Measurements from ENCODE around the gene CLDND1.

DNA sequence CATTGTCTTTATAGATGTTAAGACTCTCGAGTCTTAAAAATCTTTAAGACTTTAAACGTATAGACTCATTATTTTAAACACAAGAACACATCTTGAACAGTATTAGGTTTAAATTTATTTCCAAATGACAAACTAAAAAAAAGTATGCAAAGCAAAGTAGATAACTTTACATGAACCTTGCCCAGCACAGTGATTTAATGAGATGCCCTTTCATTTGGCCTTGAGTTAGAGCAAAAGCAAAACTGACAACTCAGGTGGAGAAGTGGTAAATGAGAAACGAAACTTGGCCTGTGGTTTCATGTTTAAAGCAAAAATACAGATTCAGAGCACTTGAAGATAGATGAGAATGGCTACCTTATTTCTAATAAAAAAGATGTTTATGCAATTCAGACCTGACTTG is 17.6 kb upstream of the CLDND1 start:
- TF ChIP-seq, protein P1, sequence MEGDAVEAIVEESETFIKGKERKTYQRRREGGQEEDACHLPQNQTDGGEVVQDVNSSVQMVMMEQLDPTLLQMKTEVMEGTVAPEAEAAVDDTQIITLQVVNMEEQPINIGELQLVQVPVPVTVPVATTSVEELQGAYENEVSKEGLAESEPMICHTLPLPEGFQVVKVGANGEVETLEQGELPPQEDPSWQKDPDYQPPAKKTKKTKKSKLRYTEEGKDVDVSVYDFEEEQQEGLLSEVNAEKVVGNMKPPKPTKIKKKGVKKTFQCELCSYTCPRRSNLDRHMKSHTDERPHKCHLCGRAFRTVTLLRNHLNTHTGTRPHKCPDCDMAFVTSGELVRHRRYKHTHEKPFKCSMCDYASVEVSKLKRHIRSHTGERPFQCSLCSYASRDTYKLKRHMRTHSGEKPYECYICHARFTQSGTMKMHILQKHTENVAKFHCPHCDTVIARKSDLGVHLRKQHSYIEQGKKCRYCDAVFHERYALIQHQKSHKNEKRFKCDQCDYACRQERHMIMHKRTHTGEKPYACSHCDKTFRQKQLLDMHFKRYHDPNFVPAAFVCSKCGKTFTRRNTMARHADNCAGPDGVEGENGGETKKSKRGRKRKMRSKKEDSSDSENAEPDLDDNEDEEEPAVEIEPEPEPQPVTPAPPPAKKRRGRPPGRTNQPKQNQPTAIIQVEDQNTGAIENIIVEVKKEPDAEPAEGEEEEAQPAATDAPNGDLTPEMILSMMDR (IDR thresholded peaks at IDR 0.05), result no peak
- TF ChIP-seq ZFX (IDR thresholded peaks at IDR 0.05; ENCODE audit: borderline replicate concordance), result no peak

Measured in 22Rv1 (cell line).